ENCODE results near the gene CPA5. TPM values are rescaled to one million over a fixed set of nuclear protein-coding genes. Genes with fewer than 3 reads are reported as not detected.

CPA5 gene
- total and polyA plus RNA-seq, 9 of the 15 experiments (the other 6 are each of a cell fraction or from before 2014, with no cell fraction given): 0.13 to 2.4 (median 0.91) TPM

- TF ChIP-seq ZNF24 (IDR thresholded peaks at IDR 0.05) (no peak), SUPT5H (IDR thresholded peaks at IDR 0.05) (no peak), ARHGAP35 (IDR thresholded peaks at IDR 0.05; ENCODE audit: partially characterized antibody) (no peak), CTBP1 (IDR thresholded peaks at IDR 0.05; ENCODE audit: borderline replicate concordance) (peak; percentile 30; the same call in 1 of the 2 replicates), XRCC5 (IDR thresholded peaks at IDR 0.05; ENCODE audit: low read depth, low read length) (no peak), ZNF644 (tag; IDR thresholded peaks at IDR 0.05; ENCODE audit: low read depth) (no peak), RNF2 (IDR thresholded peaks at IDR 0.05) (no peak), ZNF512 (tag; IDR thresholded peaks at IDR 0.05) (no peak), POLR2G (IDR thresholded peaks at IDR 0.05; ENCODE audit: low read depth, low read length) (peak; percentile 57), CHD4 (IDR thresholded peaks at IDR 0.05; ENCODE audit: insufficient read depth, insufficient replicate concordance, low read depth, low read length, poor library complexity, severe bottlenecking) (no peak), NFE2 (IDR thresholded peaks at IDR 0.05; ENCODE audit: low read depth) (no peak), ZNF224 (CRISPR knock-in tag; IDR thresholded peaks at IDR 0.05) (no peak), SAFB2 (IDR thresholded peaks at IDR 0.05; ENCODE audit: borderline replicate concordance, low read depth, low read length, severe bottlenecking) (no peak), ZKSCAN1 (IDR thresholded peaks at IDR 0.05; ENCODE audit: low read depth, low read length) (0 out of 2 replicates have a peak, but pooled peaks have one; percentile 15), SMARCA4 (IDR thresholded peaks at IDR 0.05) (no peak), C11orf30 (IDR thresholded peaks at IDR 0.05; ENCODE audit: low read depth) (no peak), ZNF280A (IDR thresholded peaks at IDR 0.05; ENCODE audit: low read depth, partially characterized antibody) (no peak), MCM7 (IDR thresholded peaks at IDR 0.05) (no peak), THAP7 (CRISPR knock-in tag; IDR thresholded peaks at IDR 0.05) (no peak), CLOCK (CRISPR knock-in tag; IDR thresholded peaks at IDR 0.05; ENCODE audit: borderline replicate concordance) (no peak), GTF2E2 (tag; IDR thresholded peaks at IDR 0.05) (no peak)
These were observed 37.1 kb downstream of the CPA5 start (continued) for GRCh38 chr7:130381468-130382312.

Data from K562 (cell line).